Common myeloid progenitor, CD34-positive (primary cell): Measurements from ENCODE around the gene DLG5.

Experiments
- CTCF ChIA-PET: fragments of 350-600 bp; sonication (Branson Sonifier 250); formaldehyde crosslinking; loops from one replicate; lab custom pipeline; 2021; ENCODE audit warnings: antibody characterized with exemption; lab: Charles Lee
- POLR2A ChIA-PET: fragments of 350-600 bp; sonication (Branson Sonifier 250); formaldehyde crosslinking; loops from one replicate; lab custom pipeline; 2021; ENCODE audit warnings: antibody characterized with exemption; lab: Charles Lee
- DNase-seq, 3 donors: peaks; one replicate each; pipeline versions ENCODE4 v3.0.0 to v3.0.0-alpha.2; 2013
- H3K27ac ChIP-seq, 2 experiments: 1 replicate in 1 of 2; 2 replicates in 1 of 2; pipeline ENCODE4 v1.7.0; 2013; ENCODE audit warnings: inconsistent platforms in 2 of 2, low read length in 2 of 2, mild to moderate bottlenecking in 2 of 2, low read depth in 1 of 2, moderate library complexity in 1 of 2; ENCODE audit not compliant: severe bottlenecking in 2 of 2, insufficient read depth in 1 of 2, poor library complexity in 1 of 2
- H3K27me3 ChIP-seq, 5 experiments: replicated peaks in 2 of 5; 1 replicate in 3 of 5; 2 replicates in 2 of 5; pipeline versions ENCODE4 v1.6.1 to v1.7.0; 2013; ENCODE audit warnings: low read length in 4 of 5, mild to moderate bottlenecking in 2 of 5, moderate library complexity in 2 of 5, inconsistent platforms in 1 of 5; ENCODE audit not compliant: insufficient read depth in 5 of 5, control insufficient read depth in 4 of 5
- H3K36me3 ChIP-seq, 4 experiments: 1 replicate in 2 of 4; 2 replicates in 2 of 4; pipeline versions ENCODE4 v1.6.1 to v1.7.0; 2013; ENCODE audit warnings: low read length in 3 of 4, control low read depth in 1 of 4, mild to moderate bottlenecking in 1 of 4; ENCODE audit not compliant: control insufficient read depth in 4 of 4, insufficient read depth in 4 of 4
- H3K4me1 ChIP-seq, 4 experiments: 1 replicate in 3 of 4; 2 replicates in 1 of 4; pipeline versions ENCODE4 v1.6.1 to v1.7.1; 2013; ENCODE audit warnings: low read length in 3 of 4, mild to moderate bottlenecking in 3 of 4, control low read depth in 1 of 4, inconsistent platforms in 1 of 4, moderate library complexity in 1 of 4; ENCODE audit not compliant: control insufficient read depth in 4 of 4, insufficient read depth in 4 of 4; ENCODE audit errors: control extremely low read depth in 1 of 4
- H3K4me3 ChIP-seq, 7 experiments: 1 replicate in 4 of 7; 2 replicates in 3 of 7; pipeline versions ENCODE4 v1.5.1 to v1.7.0; 2013; ENCODE audit warnings: mild to moderate bottlenecking in 7 of 7, low read length in 6 of 7, moderate library complexity in 6 of 7, inconsistent platforms in 2 of 7, low read depth in 2 of 7, control low read depth in 1 of 7; ENCODE audit not compliant: insufficient read depth in 4 of 7, control insufficient read depth in 1 of 7; ENCODE audit errors: extremely low read depth in 1 of 7
- H3K9me3 ChIP-seq, 5 experiments: 1 replicate in 4 of 5; 2 replicates in 1 of 5; pipeline versions ENCODE4 v1.6.1 to v1.7.1; 2013; ENCODE audit warnings: low read length in 4 of 5, mild to moderate bottlenecking in 2 of 5, inconsistent platforms in 1 of 5, low read depth in 1 of 5, moderate library complexity in 1 of 5; ENCODE audit not compliant: control insufficient read depth in 4 of 5, insufficient read depth in 2 of 5; ENCODE audit errors: control extremely low read depth in 1 of 5
- WGBS: methylation state at CpG from one replicate; pipeline ENCODE4 v1.1.5; 2013; ENCODE audit not compliant: insufficient coverage; 5-methylcytosine and 5-hydroxymethylcytosine counted together

The DLG5 gene

DNA sequence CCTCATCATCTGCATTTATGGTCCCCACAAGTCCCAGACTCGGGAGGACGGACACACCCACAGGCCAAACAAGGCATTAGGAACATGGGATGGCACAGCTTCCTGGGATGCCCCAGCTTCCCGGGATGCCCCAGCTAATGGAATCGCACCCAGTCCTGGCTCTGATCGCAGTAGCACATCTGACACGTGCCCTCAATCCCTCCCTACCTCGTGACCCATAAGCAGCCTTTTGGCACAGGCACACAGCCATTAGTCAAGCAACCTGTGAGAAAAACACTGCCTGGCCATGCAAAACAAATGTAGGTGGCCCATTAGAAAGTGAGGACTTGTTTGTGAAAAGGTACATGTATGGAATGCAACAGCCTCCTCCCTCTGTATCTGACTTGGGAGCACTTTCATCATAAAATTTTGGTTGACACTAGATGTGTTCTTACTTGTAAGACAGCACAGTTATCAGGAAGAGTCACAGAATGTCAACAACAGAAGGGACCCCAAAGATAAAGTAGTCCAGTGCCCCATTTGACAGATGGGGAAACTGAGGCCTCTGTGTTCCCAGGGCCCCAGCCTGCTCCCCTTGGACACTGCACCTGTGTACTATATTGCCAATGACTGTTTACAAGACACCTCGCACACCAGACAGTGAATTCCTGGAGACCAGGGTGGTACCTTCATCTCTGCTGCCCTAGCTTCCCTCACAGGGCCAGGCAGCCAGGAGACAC, 34.4 kb downstream of the DLG5 start:
- WGBS = 96% methylated on average over 5 of the region's 8 CpGs
- H3K4me1 ChIP-seq = no peaks in the 10 kb centered on the region

DNA sequence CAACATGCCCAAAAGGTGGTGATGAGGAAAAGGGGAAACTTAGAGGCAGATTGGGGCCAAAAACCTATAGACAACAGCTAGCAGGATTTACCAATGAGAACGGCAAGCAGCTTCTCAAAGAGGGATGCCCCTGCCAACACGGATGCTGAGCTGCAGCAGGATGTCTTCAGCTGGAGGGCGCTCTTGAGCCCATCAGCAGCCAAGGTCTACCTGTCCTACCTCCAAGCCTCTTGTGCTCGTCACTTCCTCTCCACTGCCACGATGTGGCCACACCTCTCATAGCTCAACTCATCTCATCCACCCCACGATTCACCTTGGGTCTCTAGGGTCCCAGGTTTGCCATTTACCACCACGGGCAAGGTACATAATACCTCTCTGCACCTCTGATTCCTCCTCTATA, 36.5 kb downstream of the DLG5 start:
- H3K27me3 ChIP-seq = no peaks in the 10 kb centered on the region
- POLR2A ChIA-PET = interaction anchor here (1.5 kb wide), 1 partner anchor 12 kb away, joined by 5 read pairs; no protein-coding TSS in a partner anchor
- WGBS = 100% methylated on average over 6 of the region's 7 CpGs
- H3K9me3 ChIP-seq = no peaks in the 10 kb centered on the region
- CTCF ChIA-PET = no interaction called here
- H3K36me3 ChIP-seq = no peaks in the 10 kb centered on the region
- H3K4me1 ChIP-seq = peaks cover 0 to 2% (median 0%) of the 10 kb centered on the region in 4 experiments
- DNase-seq = no peak
- no peak overlapping the region for H3K4me3 ChIP-seq
- H3K27ac ChIP-seq = no peak overlapping the region

More for the DNA sequence above, 34.4 kb downstream of the DLG5 start:
- H3K27me3 ChIP-seq = no peaks in the 10 kb centered on the region
- CTCF ChIA-PET = no interaction called here
- no peak overlapping the region for H3K4me3 ChIP-seq
- H3K36me3 ChIP-seq = no peaks in the 10 kb centered on the region
- H3K9me3 ChIP-seq = no peaks in the 10 kb centered on the region
- POLR2A ChIA-PET = interaction anchor here (0.7 kb wide), 1 partner anchor 135 kb away, joined by 6 read pairs; no protein-coding TSS in a partner anchor
- no peak overlapping the region for H3K27ac ChIP-seq
- DNase-seq = no peak

DNA sequence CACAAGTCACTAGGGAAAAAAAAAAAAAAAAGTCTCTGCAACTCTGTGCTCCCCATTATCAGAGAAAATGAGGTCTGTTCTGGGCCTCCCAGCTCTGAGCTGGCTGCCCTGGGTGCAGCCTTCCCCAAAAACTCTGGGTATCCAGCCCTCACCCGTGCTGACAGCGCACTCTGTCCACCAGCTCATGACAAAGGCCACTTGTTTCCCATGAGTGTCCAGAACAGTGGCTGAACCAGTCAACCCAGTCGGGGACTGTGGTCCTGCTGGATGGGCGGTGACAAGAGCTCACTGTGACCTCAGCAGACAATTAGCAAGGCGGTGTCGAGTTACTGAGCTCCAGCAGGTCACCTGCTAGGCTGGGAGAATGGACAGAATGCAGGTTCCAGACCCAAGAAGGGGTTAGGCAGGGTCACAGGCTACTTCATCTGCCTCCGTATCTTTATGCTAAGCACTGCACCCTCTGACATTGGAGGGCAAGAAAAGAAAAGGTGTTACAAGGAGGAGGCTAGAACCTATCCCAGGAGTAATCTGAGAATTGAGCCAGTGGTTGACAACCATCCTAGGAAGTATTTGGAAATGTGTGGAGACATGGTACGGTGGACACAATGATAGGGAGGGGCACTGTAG, 37.2 kb downstream of the DLG5 start:
- H3K4me3 ChIP-seq = no peak overlapping the region
- 96% methylated on average over 7 of the region's 8 CpGs for WGBS
- no peak for DNase-seq
- no peaks in the 10 kb centered on the region for H3K27me3 ChIP-seq
- H3K27ac ChIP-seq = no peak overlapping the region
- no peaks in the 10 kb centered on the region for H3K36me3 ChIP-seq
- no peaks in the 10 kb centered on the region for H3K9me3 ChIP-seq
- CTCF ChIA-PET = interaction anchor here (0.6 kb wide), 1 partner anchor 260 kb away, joined by 3 read pairs; no protein-coding TSS in a partner anchor
- POLR2A ChIA-PET = interaction anchor here (1.5 kb wide), 1 partner anchor 12 kb away, joined by 5 read pairs; no protein-coding TSS in a partner anchor
- H3K4me1 ChIP-seq = peaks cover 0 to 2% (median 0%) of the 10 kb centered on the region in 4 experiments

DNA sequence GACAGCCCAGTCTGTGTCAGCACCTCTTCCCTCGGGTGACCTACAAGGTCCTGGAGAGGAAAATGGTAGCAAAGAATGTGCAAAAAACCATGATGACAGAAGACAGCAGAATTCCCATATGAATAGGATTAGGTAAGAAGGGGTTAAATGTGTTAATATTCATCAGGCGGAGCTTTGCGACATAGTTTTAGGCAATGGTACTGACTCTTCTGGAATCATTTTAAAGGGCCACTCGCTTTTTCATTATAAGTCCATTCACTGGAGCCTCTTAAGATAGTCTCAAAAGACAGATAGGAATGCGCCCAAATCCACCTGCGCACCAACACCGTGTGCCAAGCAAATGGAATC, 38.2 kb downstream of the DLG5 start:
- Histone ChIP-seq H3K27ac (no peak overlapping the region), H3K27me3 (no peaks in the 10 kb centered on the region), H3K4me3 (no peak overlapping the region), H3K4me1 (peaks cover 0 to 2% (median 0%) of the 10 kb centered on the region in 4 experiments), H3K9me3 (no peaks in the 10 kb centered on the region), H3K36me3 (no peaks in the 10 kb centered on the region)
- POLR2A ChIA-PET = no interaction called here
- WGBS = 94% methylated on average over 6 of the region's 7 CpGs
- DNase-seq = no peak
- CTCF ChIA-PET = no interaction called here

DNA sequence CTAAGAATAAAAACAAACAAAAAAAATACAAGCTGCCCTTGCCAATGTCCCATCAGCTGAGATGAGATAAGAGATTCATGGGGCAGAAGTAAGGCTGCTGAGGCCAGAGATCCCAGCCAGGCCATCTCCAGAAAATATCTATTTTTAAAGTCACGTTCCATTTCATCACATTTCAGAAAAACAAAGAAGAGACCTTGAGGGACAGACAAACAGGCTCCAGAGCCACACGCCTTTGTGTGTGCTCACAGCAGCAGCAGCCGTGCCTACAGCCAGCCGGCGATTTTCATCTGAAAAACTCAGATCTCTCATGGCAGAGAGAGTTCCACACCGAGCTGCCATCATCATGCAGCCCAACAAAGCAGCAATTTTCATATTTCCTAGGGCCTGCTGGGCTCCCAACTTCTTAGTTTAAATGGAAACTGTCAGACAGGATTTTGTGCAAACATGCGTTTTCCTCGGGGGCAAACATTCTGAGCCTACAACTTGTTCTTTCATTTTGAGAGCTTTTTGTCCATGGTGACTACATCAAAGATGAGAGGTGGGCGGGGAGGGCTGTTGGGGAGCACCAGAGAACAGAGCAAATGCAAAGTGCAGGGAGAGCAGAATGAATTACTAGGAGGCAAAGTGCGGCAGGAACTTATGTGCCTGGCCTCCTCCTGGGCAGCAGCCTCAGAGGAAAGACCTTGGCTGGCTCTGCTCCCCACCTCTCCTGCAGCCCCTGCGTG, 38.8 kb downstream of the DLG5 start:
- no peaks in the 10 kb centered on the region for H3K9me3 ChIP-seq
- WGBS = 97% methylated on average over 11 of the region's 11 CpGs
- no peaks in the 10 kb centered on the region for H3K27me3 ChIP-seq
- H3K27ac ChIP-seq = no peak overlapping the region
- DNase-seq = no peak
- H3K4me1 ChIP-seq = peaks cover 0 to 2% (median 0%) of the 10 kb centered on the region in 4 experiments
- CTCF ChIA-PET = interaction anchor here (1.1 kb wide), 1 partner anchor 119 kb away, joined by 3 read pairs; no protein-coding TSS in a partner anchor
- POLR2A ChIA-PET = interaction anchor here (0.7 to 1.4 kb wide), 2 partner anchors 32 to 55 kb away, joined by 3 to 4 read pairs; no protein-coding TSS in a partner anchor
- no peaks in the 10 kb centered on the region for H3K36me3 ChIP-seq
- no peak overlapping the region for H3K4me3 ChIP-seq

DNA sequence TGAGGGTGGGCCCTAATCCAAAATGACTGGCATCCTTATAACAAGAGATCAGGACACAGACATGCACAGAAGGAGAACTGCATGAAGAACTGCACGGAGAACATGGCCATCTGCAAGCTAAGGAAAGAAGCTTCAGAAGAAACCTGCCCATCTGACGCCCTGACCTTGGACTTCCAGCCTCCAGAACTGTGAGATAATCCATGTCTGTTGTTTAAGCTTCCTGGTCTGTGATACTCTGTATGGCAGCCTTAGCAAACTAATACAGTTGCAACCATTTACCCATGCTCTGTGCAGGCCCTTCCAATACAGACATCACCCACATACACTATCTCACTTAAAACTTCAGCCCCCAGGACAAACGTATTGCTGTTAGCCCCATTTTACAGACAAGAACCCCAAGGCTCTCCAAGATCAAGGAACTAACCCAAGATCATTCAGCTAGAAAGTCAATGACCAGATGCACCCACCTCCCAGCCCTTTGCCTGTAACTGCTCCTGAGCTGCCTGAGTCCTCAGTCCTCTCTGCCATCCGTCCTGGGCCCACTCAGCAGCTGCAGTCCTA, 39.7 kb downstream of the DLG5 start:
- ChIA-PET CTCF (interaction anchor here (1.1 kb wide), 1 partner anchor 118 kb away, joined by 3 read pairs; no protein-coding TSS in a partner anchor), POLR2A (interaction anchor here (1.4 kb wide), 1 partner anchor 31 kb away, joined by 4 read pairs; no protein-coding TSS in a partner anchor)
- no peak overlapping the region for H3K27ac ChIP-seq
- no peak for DNase-seq
- WGBS = 97% methylated on average over 4 of the region's 4 CpGs
- peaks cover 0 to 2% (median 0%) of the 10 kb centered on the region in 4 experiments for H3K4me1 ChIP-seq
- no peaks in the 10 kb centered on the region for H3K27me3 ChIP-seq
- no peaks in the 10 kb centered on the region for H3K36me3 ChIP-seq
- H3K9me3 ChIP-seq = no peaks in the 10 kb centered on the region
- H3K4me3 ChIP-seq = no peak overlapping the region
